Testis (tissue), 2 donors: ENCODE results near the gene CELF2.

Experiments used
- POLR2A ChIP-seq: fragments of 450-650 bp; IDR thresholded peaks from one replicate; pipeline ENCODE4 v1.6.1; 2017; ENCODE audit warnings: antibody characterized with exemption, mild to moderate bottlenecking, moderate library complexity
- TF ChIP-seq, protein P1 (sequence below), 3 experiments: fragments of 450-650 bp in 2 of 3; fragments of 200-600 bp in 1 of 3; sonication (generic) in 1 of 3; IDR thresholded peaks; one replicate each; pipeline ENCODE4 v1.5.1; 2016 to 2019; ENCODE audit warnings: antibody characterized with exemption in 3 of 3, mild to moderate bottlenecking in 2 of 3, moderate library complexity in 1 of 3

GRCh38 chr10:11157292-11158076 lies 139.8 kb downstream of the CELF2 start:
- TF ChIP-seq, protein P1, sequence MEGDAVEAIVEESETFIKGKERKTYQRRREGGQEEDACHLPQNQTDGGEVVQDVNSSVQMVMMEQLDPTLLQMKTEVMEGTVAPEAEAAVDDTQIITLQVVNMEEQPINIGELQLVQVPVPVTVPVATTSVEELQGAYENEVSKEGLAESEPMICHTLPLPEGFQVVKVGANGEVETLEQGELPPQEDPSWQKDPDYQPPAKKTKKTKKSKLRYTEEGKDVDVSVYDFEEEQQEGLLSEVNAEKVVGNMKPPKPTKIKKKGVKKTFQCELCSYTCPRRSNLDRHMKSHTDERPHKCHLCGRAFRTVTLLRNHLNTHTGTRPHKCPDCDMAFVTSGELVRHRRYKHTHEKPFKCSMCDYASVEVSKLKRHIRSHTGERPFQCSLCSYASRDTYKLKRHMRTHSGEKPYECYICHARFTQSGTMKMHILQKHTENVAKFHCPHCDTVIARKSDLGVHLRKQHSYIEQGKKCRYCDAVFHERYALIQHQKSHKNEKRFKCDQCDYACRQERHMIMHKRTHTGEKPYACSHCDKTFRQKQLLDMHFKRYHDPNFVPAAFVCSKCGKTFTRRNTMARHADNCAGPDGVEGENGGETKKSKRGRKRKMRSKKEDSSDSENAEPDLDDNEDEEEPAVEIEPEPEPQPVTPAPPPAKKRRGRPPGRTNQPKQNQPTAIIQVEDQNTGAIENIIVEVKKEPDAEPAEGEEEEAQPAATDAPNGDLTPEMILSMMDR (IDR thresholded peaks at IDR 0.05) = no peak
- TF ChIP-seq POLR2A = no peak
